ENCODE measurements around the gene CNPY2.

Gene CNPY2

GRCh38 chr12:56308714-56309113 is 7.1 kb downstream of the CNPY2 start:
- H2AFZ ChIP-seq (ENCODE audit: low read length) = no peak overlapping the region
- H3K36me3 ChIP-seq (ENCODE audit: insufficient read depth, low read length) = no peaks in the 10 kb centered on the region
- no peaks in the 10 kb centered on the region for H3K27me3 ChIP-seq (ENCODE audit: insufficient read depth, low read length, poor library complexity, severe bottlenecking)
- no peak overlapping the region for H3K4me3 ChIP-seq (ENCODE audit: low read length, poor library complexity, severe bottlenecking)
- TF ChIP-seq, protein P1, sequence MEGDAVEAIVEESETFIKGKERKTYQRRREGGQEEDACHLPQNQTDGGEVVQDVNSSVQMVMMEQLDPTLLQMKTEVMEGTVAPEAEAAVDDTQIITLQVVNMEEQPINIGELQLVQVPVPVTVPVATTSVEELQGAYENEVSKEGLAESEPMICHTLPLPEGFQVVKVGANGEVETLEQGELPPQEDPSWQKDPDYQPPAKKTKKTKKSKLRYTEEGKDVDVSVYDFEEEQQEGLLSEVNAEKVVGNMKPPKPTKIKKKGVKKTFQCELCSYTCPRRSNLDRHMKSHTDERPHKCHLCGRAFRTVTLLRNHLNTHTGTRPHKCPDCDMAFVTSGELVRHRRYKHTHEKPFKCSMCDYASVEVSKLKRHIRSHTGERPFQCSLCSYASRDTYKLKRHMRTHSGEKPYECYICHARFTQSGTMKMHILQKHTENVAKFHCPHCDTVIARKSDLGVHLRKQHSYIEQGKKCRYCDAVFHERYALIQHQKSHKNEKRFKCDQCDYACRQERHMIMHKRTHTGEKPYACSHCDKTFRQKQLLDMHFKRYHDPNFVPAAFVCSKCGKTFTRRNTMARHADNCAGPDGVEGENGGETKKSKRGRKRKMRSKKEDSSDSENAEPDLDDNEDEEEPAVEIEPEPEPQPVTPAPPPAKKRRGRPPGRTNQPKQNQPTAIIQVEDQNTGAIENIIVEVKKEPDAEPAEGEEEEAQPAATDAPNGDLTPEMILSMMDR (conservative IDR thresholded peaks at IDR 0.05; ENCODE audit: low read length) = no peak
- no peak for TF ChIP-seq EZH2phosphoT487 (IDR thresholded peaks at IDR 0.05; ENCODE audit: borderline replicate concordance)
- no peaks in the 10 kb centered on the region for H4K20me1 ChIP-seq (ENCODE audit: insufficient read depth, low read length, poor library complexity, severe bottlenecking)
- H3K79me2 ChIP-seq (ENCODE audit: insufficient read depth, low read length) = peaks cover 4% of the 10 kb centered on the region
- no peaks in the 10 kb centered on the region for H3K4me1 ChIP-seq (ENCODE audit: insufficient read depth, low read length, poor library complexity, severe bottlenecking)
- H3K4me2 ChIP-seq (ENCODE audit: low read depth, low read length, poor library complexity, severe bottlenecking) = no peak overlapping the region
- no peaks in the 10 kb centered on the region for H3F3A ChIP-seq (ENCODE audit: low read depth)
- no peaks in the 10 kb centered on the region for H3K9me2 ChIP-seq (replicated peaks; ENCODE audit: low read depth, low read length)
- no peak overlapping the region for H3K9ac ChIP-seq (ENCODE audit: low read depth, low read length, poor library complexity, severe bottlenecking)
- no peaks in the 10 kb centered on the region for H3K9me3 ChIP-seq (ENCODE audit: insufficient read depth, low read depth, low read length)

GRCh38 chr12:56307221-56307965 is 8.4 kb downstream of the CNPY2 start:
- Histone ChIP-seq H3K4me2 (ENCODE audit: low read depth, low read length, poor library complexity, severe bottlenecking) (no peak overlapping the region), H3K4me3 (ENCODE audit: low read length, poor library complexity, severe bottlenecking) (no peak overlapping the region), H3K4me1 (ENCODE audit: insufficient read depth, low read length, poor library complexity, severe bottlenecking) (no peaks in the 10 kb centered on the region), H3K79me2 (ENCODE audit: insufficient read depth, low read length) (0 out of 2 replicates have a peak, but pooled peaks cover 3% of the 10 kb centered on the region), H2AFZ (ENCODE audit: low read length) (no peak overlapping the region), H3K9me2 (replicated peaks; ENCODE audit: low read depth, low read length) (no peaks in the 10 kb centered on the region), H3K36me3 (ENCODE audit: insufficient read depth, low read length) (no peaks in the 10 kb centered on the region), H4K20me1 (ENCODE audit: insufficient read depth, low read length, poor library complexity, severe bottlenecking) (no peaks in the 10 kb centered on the region), H3K9ac (ENCODE audit: low read depth, low read length, poor library complexity, severe bottlenecking) (no peak overlapping the region), H3K9me3 (ENCODE audit: insufficient read depth, low read depth, low read length) (no peaks in the 10 kb centered on the region), H3K27me3 (ENCODE audit: insufficient read depth, low read length, poor library complexity, severe bottlenecking) (no peaks in the 10 kb centered on the region), H3F3A (ENCODE audit: low read depth) (no peaks in the 10 kb centered on the region)
- no peak for TF ChIP-seq EZH2phosphoT487 (IDR thresholded peaks at IDR 0.05; ENCODE audit: borderline replicate concordance)
- TF ChIP-seq, protein P1 (conservative IDR thresholded peaks at IDR 0.05; ENCODE audit: low read length) = no peak

GRCh38 chr12:56304872-56305590 is 10.8 kb downstream of the CNPY2 start:
- no peak overlapping the region for H3K4me2 ChIP-seq (ENCODE audit: low read depth, low read length, poor library complexity, severe bottlenecking)
- no peak for TF ChIP-seq EZH2phosphoT487 (IDR thresholded peaks at IDR 0.05; ENCODE audit: borderline replicate concordance)
- TF ChIP-seq, protein P1 (conservative IDR thresholded peaks at IDR 0.05; ENCODE audit: low read length) = no peak
- no peaks in the 10 kb centered on the region for H3K36me3 ChIP-seq (ENCODE audit: insufficient read depth, low read length)
- no peak overlapping the region for H2AFZ ChIP-seq (ENCODE audit: low read length)
- H3K9ac ChIP-seq (ENCODE audit: low read depth, low read length, poor library complexity, severe bottlenecking) = no peak overlapping the region
- H3K9me2 ChIP-seq (replicated peaks; ENCODE audit: low read depth, low read length) = no peaks in the 10 kb centered on the region
- no peaks in the 10 kb centered on the region for H3F3A ChIP-seq (ENCODE audit: low read depth)
- H4K20me1 ChIP-seq (ENCODE audit: insufficient read depth, low read length, poor library complexity, severe bottlenecking) = no peaks in the 10 kb centered on the region
- H3K4me1 ChIP-seq (ENCODE audit: insufficient read depth, low read length, poor library complexity, severe bottlenecking) = peaks cover 17% of the 10 kb centered on the region
- no peak overlapping the region for H3K4me3 ChIP-seq (ENCODE audit: low read length, poor library complexity, severe bottlenecking)
- no peaks in the 10 kb centered on the region for H3K27me3 ChIP-seq (ENCODE audit: insufficient read depth, low read length, poor library complexity, severe bottlenecking)
- peaks cover 15% of the 10 kb centered on the region; the same call in 1 of the 2 replicates for H3K79me2 ChIP-seq (ENCODE audit: insufficient read depth, low read length)
- H3K9me3 ChIP-seq (ENCODE audit: insufficient read depth, low read depth, low read length) = no peaks in the 10 kb centered on the region
